H1 (cell line): ENCODE data around the gene ITGA3. TPM values are rescaled to one million over a fixed set of nuclear protein-coding genes. Genes with fewer than 3 reads are reported as not detected.

Experiments
- CTCF ChIA-PET: fragments of 300-600 bp; sonication (Branson Sonifier 250); formaldehyde crosslinking; loops from one replicate; lab custom pipeline; 2021; ENCODE audit not compliant: partially characterized antibody; lab: Charles Lee
- POLR2A ChIA-PET: fragments of 300-600 bp; sonication (Branson Sonifier 250); formaldehyde crosslinking; loops from one replicate; lab custom pipeline; 2021; ENCODE audit warnings: inconsistent platforms; ENCODE audit not compliant: partially characterized antibody; lab: Charles Lee
- DNase-seq, 2 experiments: peaks; one replicate each; pipeline versions ENCODE4 v3.0.0 to v3.0.0-alpha.2; 2010 to 2022; ENCODE audit warnings: low spot score in 2 of 2, low read depth in 1 of 2, mixed read lengths in 1 of 2
- FAIRE-seq: peaks from 2 replicates; lab custom pipeline; 2011; peaks lifted over from hg19 to GRCh38; lab: Jason Lieb, UNC
- H2AFZ ChIP-seq: 2 replicates; pipeline ENCODE4 v1.8.1; 2012; ENCODE audit warnings: low read length, inconsistent platforms
- H2AK5ac ChIP-seq: 2 replicates; pipeline ENCODE4 v1.6.1; 2013; ENCODE audit warnings: low read depth, low read length
- H2BK120ac ChIP-seq: replicated peaks from 2 replicates; pipeline ENCODE3; 2013; ENCODE audit warnings: low read depth, low read length, inconsistent platforms
- H2BK12ac ChIP-seq: 2 replicates; pipeline ENCODE4 v1.6.1; 2013; ENCODE audit warnings: low read depth, low read length
- H2BK15ac ChIP-seq: 2 replicates; pipeline ENCODE4 v1.6.1; 2013; ENCODE audit warnings: low read length
- H2BK20ac ChIP-seq: 2 replicates; pipeline ENCODE4 v1.6.1; 2013; ENCODE audit warnings: low read length
- H2BK5ac ChIP-seq: 2 replicates; pipeline ENCODE4 v1.6.1; 2013; ENCODE audit warnings: low read depth, low read length
- H3K14ac ChIP-seq: 2 replicates; pipeline ENCODE4 v1.6.1; 2013; ENCODE audit warnings: inconsistent platforms; ENCODE audit not compliant: insufficient read length
- H3K18ac ChIP-seq: 2 replicates; pipeline ENCODE4 v1.6.1; 2013; ENCODE audit warnings: low read length; ENCODE audit errors: extremely low read depth
- H3K23ac ChIP-seq: 2 replicates; pipeline ENCODE4 v1.6.1; 2013; ENCODE audit warnings: inconsistent platforms; ENCODE audit not compliant: insufficient read length
- H3K23me2 ChIP-seq: 2 replicates; pipeline ENCODE4 v1.6.1; 2013; ENCODE audit warnings: low read depth, low read length
- H3K27ac ChIP-seq: 2 replicates; pipeline ENCODE4 v1.6.1; 2011; ENCODE audit warnings: low read depth, low read length, inconsistent platforms
- H3K27me3 ChIP-seq, 4 experiments: replicated peaks in 1 of 4; 1 replicate in 1 of 4; 2 replicates in 3 of 4; pipeline versions ENCODE4 v1.6.1 to v1.8.1; 2011 to 2013; ENCODE audit warnings: low read length in 3 of 4, mild to moderate bottlenecking in 3 of 4, inconsistent platforms in 2 of 4, mixed read lengths in 2 of 4, moderate library complexity in 1 of 4; ENCODE audit not compliant: control insufficient read depth in 3 of 4, insufficient read depth in 3 of 4; ENCODE audit errors: extremely low read depth in 1 of 4
- H3K36me3 ChIP-seq, 4 experiments: 2 replicates each; pipeline versions ENCODE4 v1.6.1 to v1.8.1; 2011 to 2013; ENCODE audit warnings: mild to moderate bottlenecking in 4 of 4, low read length in 3 of 4, moderate library complexity in 2 of 4, control low read depth in 1 of 4, inconsistent platforms in 1 of 4; ENCODE audit not compliant: insufficient read depth in 4 of 4, control insufficient read depth in 2 of 4
- H3K4ac ChIP-seq: replicated peaks from 2 replicates; pipeline ENCODE3; 2013; ENCODE audit warnings: low read length, low read depth, mixed read lengths, inconsistent platforms; ENCODE audit not compliant: insufficient read length
- H3K4me1 ChIP-seq, 4 experiments: replicated peaks in 1 of 4; 1 replicate in 1 of 4; 2 replicates in 3 of 4; pipeline versions ENCODE4 v1.6.1 to v1.8.1; 2011 to 2013; ENCODE audit warnings: low read length in 3 of 4, inconsistent platforms in 2 of 4, mixed read lengths in 1 of 4; ENCODE audit not compliant: insufficient read depth in 4 of 4, control insufficient read depth in 3 of 4
- H3K4me2 ChIP-seq, 2 experiments: 2 replicates each; pipeline versions ENCODE4 v1.6.1 to v1.8.1; 2011 to 2013; ENCODE audit warnings: low read depth in 2 of 2, low read length in 2 of 2, control low read depth in 1 of 2, inconsistent platforms in 1 of 2, mild to moderate bottlenecking in 1 of 2; ENCODE audit not compliant: insufficient read depth in 1 of 2
- H3K4me3 ChIP-seq, 4 experiments: fragments of 200-600, 300-600 bp in 1 of 4; sonication (generic), shearing (Covaris generic), sonication (Bioruptor Twin) in 1 of 4; 2 replicates each; pipeline versions ENCODE4 v1.5.1 to v1.8.1; 2011 to 2016; ENCODE audit warnings: low read length in 4 of 4, low read depth in 3 of 4, control low read depth in 2 of 4, inconsistent platforms in 2 of 4, mild to moderate bottlenecking in 2 of 4, mixed read lengths in 1 of 4, moderate library complexity in 1 of 4; ENCODE audit not compliant: insufficient read depth in 2 of 4; ENCODE audit errors: extremely low read depth in 1 of 4
- H3K56ac ChIP-seq: replicated peaks from 2 replicates; pipeline ENCODE3; 2013; ENCODE audit warnings: low read depth, mild to moderate bottlenecking, mixed read lengths, low read length, inconsistent platforms; ENCODE audit not compliant: insufficient read length
- H3K79me1 ChIP-seq: 2 replicates; pipeline ENCODE4 v1.6.1; 2013; ENCODE audit warnings: low read depth, low read length, control low read depth
- H3K79me2 ChIP-seq, 2 experiments: 2 replicates each; pipeline versions ENCODE4 v1.6.1 to v1.8.1; 2012 to 2013; ENCODE audit warnings: low read length in 2 of 2, mild to moderate bottlenecking in 2 of 2, inconsistent platforms in 1 of 2; ENCODE audit not compliant: insufficient read depth in 2 of 2, control insufficient read depth in 1 of 2
- H3K9ac ChIP-seq, 4 experiments: replicated peaks in 1 of 4; 1 replicate in 1 of 4; 2 replicates in 3 of 4; pipeline versions ENCODE4 v1.6.1 to v1.8.1; 2011 to 2013; ENCODE audit warnings: low read depth in 3 of 4, low read length in 3 of 4, control low read depth in 2 of 4, mild to moderate bottlenecking in 2 of 4, moderate library complexity in 2 of 4, inconsistent platforms in 1 of 4; ENCODE audit errors: extremely low read depth in 1 of 4
- H3K9me3 ChIP-seq, 2 experiments: 2 replicates each; pipeline versions ENCODE4 v1.6.1 to v1.8.1; 2012 to 2013; ENCODE audit warnings: mild to moderate bottlenecking in 2 of 2, moderate library complexity in 2 of 2, control low read depth in 1 of 2, inconsistent platforms in 1 of 2, low read depth in 1 of 2, low read length in 1 of 2, mixed read lengths in 1 of 2; ENCODE audit not compliant: insufficient read depth in 2 of 2
- H4K20me1 ChIP-seq, 2 experiments: replicated peaks in 1 of 2; 2 replicates each; pipeline versions ENCODE3 to v1.8.1; 2011 to 2013; ENCODE audit warnings: inconsistent platforms in 2 of 2, low read length in 2 of 2, mild to moderate bottlenecking in 1 of 2; ENCODE audit not compliant: insufficient read depth in 2 of 2, control insufficient read depth in 1 of 2
- H4K5ac ChIP-seq: 2 replicates; pipeline ENCODE4 v1.6.1; 2013; ENCODE audit warnings: low read length, low read depth, mixed read lengths, inconsistent platforms; ENCODE audit not compliant: insufficient read length
- H4K8ac ChIP-seq: 2 replicates; pipeline ENCODE4 v1.8.0; 2013; ENCODE audit warnings: mild to moderate bottlenecking, moderate library complexity, low read length, inconsistent platforms; ENCODE audit not compliant: insufficient read depth; ENCODE audit errors: extremely low read depth
- H4K91ac ChIP-seq: replicated peaks from 2 replicates; pipeline ENCODE3; 2013; ENCODE audit warnings: low read length, mixed read lengths, inconsistent platforms; ENCODE audit not compliant: insufficient read length
- ASH2L ChIP-seq: fragments of 200-600, 300-600 bp; sonication (generic); IDR thresholded peaks from one replicate; pipeline ENCODE4 v1.7.1; 2017; ENCODE audit warnings: low read length
- BACH1 ChIP-seq: IDR thresholded peaks from 2 replicates; pipeline ENCODE4 v1.6.1; 2012; ENCODE audit warnings: low read length, improper control_type of control experiment
- CBX8 ChIP-seq: fragments of 300-800, 300-1000 bp; sonication (generic); IDR thresholded peaks from 2 replicates; pipeline ENCODE4 v1.7.1; 2016; ENCODE audit warnings: low read depth, low read length, borderline replicate concordance
- CREB1 ChIP-seq: IDR thresholded peaks from 2 replicates; pipeline ENCODE4 v1.6.1; 2012; ENCODE audit warnings: inconsistent platforms
- CTBP2 ChIP-seq: IDR thresholded peaks from 2 replicates; pipeline ENCODE4 v1.7.0; 2011; ENCODE audit warnings: borderline replicate concordance, mild to moderate bottlenecking, moderate library complexity, mixed read lengths, low read length; ENCODE audit not compliant: insufficient read depth, insufficient read length
- EZH2 ChIP-seq: fragments of 200-600 bp; sonication (generic); IDR thresholded peaks from 2 replicates; pipeline ENCODE4 v1.7.1; 2012; ENCODE audit warnings: low read depth, mild to moderate bottlenecking, moderate library complexity, low read length, inconsistent platforms; ENCODE audit not compliant: severe bottlenecking
- POLR2AphosphoS5 ChIP-seq: IDR thresholded peaks from 2 replicates; pipeline ENCODE4 v1.6.1; 2011; ENCODE audit warnings: low read depth, low read length
- POU5F1 ChIP-seq: IDR thresholded peaks from 2 replicates; pipeline ENCODE4 v1.6.1; 2011; ENCODE audit warnings: low read depth, mild to moderate bottlenecking, low read length, moderate library complexity
- RBBP5 ChIP-seq: IDR thresholded peaks from 2 replicates; pipeline ENCODE4 v1.7.1; 2012; ENCODE audit warnings: low read depth, mild to moderate bottlenecking, inconsistent platforms, low read length, moderate library complexity, borderline replicate concordance
- RFX5 ChIP-seq: IDR thresholded peaks from 2 replicates; pipeline ENCODE4 v1.6.1; 2011; ENCODE audit warnings: low read depth, low read length, improper control_type of control experiment, borderline replicate concordance
- SP4 ChIP-seq: IDR thresholded peaks from 2 replicates; pipeline ENCODE4 v1.6.1; 2012; ENCODE audit warnings: low read length, inconsistent platforms
- WGBS, 2 experiments: shearing (Covaris generic) in 1 of 2; methylation state at CpG; one replicate each; pipeline versions ENCODE4 v1.1.6 to v1.1.7; 2013 to 2015; ENCODE audit warnings: low lambda C conversion rate in 2 of 2, mixed read lengths in 2 of 2, inconsistent platforms in 1 of 2, low coverage in 1 of 2, missing lambda C conversion rate in 1 of 2; ENCODE audit not compliant: insufficient replicate concordance in 2 of 2, insufficient coverage in 1 of 2, insufficient read length in 1 of 2; ENCODE audit errors: extremely low coverage in 1 of 2, missing lambda C conversion rate in 1 of 2; 5-methylcytosine and 5-hydroxymethylcytosine counted together
- polyA plus RNA-seq, 7 experiments: library from polyadenylated mRNA; depleted of rRNA in 3 of 7; stranded (reverse) in 5 of 7; unstranded in 2 of 7; fragments of >200 nt in 5 of 7; fragments of 200-250 nt in 2 of 7; gene quantifications; 1 replicate in 5 of 7; 2 replicates in 1 of 7; 4 replicates in 1 of 7; pipeline versions ENCODE4 v1.2.1 to v1.2.3, GENCODE V29; 2011 to 2013; ENCODE audit warnings: missing spikeins in 2 of 7, mixed read lengths in 2 of 7
- total RNA-seq: library from RNA; stranded (reverse); fragmentation: NEBNext Ultra II Directional; extraction: Animal tissue kit (Norgen Biotek cat#: 25700); gene quantifications from 2 replicates; pipeline ENCODE4 v1.2.1, GENCODE V29; 2021
- TF ChIP-seq, protein P1 (sequence below): IDR thresholded peaks from 2 replicates; pipeline ENCODE4 v1.6.1; 2012; ENCODE audit warnings: inconsistent platforms

The ITGA3 gene
- total and polyA plus RNA-seq, 2 of the 8 experiments (the other 6 are each of a cell fraction or from before 2014, with no cell fraction given) = 24.0 to 24.2 TPM

DNA sequence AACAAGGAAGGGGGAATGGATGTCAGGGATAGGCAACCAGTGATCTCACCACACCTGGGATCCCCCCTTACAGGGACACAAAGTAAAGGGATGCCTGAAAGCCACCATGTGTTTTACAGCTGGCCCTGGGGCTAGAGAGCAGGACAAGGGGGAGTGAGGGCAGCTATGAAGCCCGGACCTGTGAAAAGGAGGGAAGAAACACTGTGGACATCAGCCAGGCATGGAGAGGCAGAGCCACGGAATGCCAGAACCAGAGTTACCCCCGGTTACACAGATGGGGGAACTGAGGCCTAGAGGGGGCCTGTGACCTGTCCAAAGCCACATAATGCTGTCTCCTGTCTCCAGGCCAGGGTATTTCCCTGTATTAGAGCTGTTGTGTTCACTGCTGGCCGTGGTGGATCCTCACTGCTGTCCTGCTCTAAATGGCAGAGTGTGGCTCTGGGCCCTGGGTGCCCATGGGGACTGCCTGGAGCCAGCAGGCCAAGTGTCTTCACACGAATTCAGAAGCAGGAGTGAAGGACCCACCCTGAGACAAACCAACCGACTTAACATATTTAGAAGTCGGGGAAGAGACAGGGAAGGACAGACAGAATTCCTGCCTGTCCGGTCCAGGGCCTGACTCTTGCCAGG lies 29.7 kb upstream of the ITGA3 start:
- no peak overlapping the region for H2BK120ac ChIP-seq
- no peak overlapping the region for H4K5ac ChIP-seq
- H3K14ac ChIP-seq = no peak overlapping the region
- FAIRE-seq = no peak
- no peaks in the 10 kb centered on the region; the same call in 1 of the 2 replicates for H3K23me2 ChIP-seq
- H4K91ac ChIP-seq = no peak overlapping the region
- no peak overlapping the region for H2AK5ac ChIP-seq
- H3K36me3 ChIP-seq = no peaks in the 10 kb centered on the region
- no peak overlapping the region for H2BK20ac ChIP-seq
- H3K4me1 ChIP-seq = peaks cover 0 to 20% (median 14%) of the 10 kb centered on the region in 4 experiments; a peak in 6 of 7 replicates
- 0 out of 2 replicates have a peak overlapping the region, but pooled peaks have one; percentile 61 for H2AFZ ChIP-seq
- H3K9ac ChIP-seq = no peak overlapping the region
- no peak overlapping the region for H3K4ac ChIP-seq
- H3K4me3 ChIP-seq = no peak overlapping the region
- H4K8ac ChIP-seq = no peak overlapping the region; the same call in 1 of the 2 replicates
- H2BK12ac ChIP-seq = peak overlapping the region; percentile 6; the same call in 1 of the 2 replicates
- no peak overlapping the region for H3K23ac ChIP-seq
- no peak overlapping the region for H3K56ac ChIP-seq
- peaks cover 0 to 2% of the 10 kb centered on the region in 2 experiments for H4K20me1 ChIP-seq
- no peak overlapping the region for H3K27ac ChIP-seq
- DNase-seq = no peak
- H3K4me2 ChIP-seq = no peak overlapping the region
- H3K9me3 ChIP-seq = peaks cover 5 to 18% of the 10 kb centered on the region in 2 experiments; a peak in 3 of 4 replicates
- no peak overlapping the region for H2BK5ac ChIP-seq
- CTCF ChIA-PET = interaction anchor here (0.6 to 9.1 kb wide), 26 partner anchors 9 to 446 kb away, joined by 3 to 158 read pairs (median 5); partner anchors contain the start of genes ITGA3 and PDK2
- no peaks in the 10 kb centered on the region for H3K79me2 ChIP-seq
- H3K18ac ChIP-seq = no peak overlapping the region
- H3K27me3 ChIP-seq = 0 out of 7 replicates have a peak, but pooled peaks cover 0 to 5% (median 0%) of the 10 kb centered on the region in 4 experiments
- H3K79me1 ChIP-seq = no peaks in the 10 kb centered on the region
- POLR2A ChIA-PET = interaction anchor here (0.6 to 2.7 kb wide), 2 partner anchors 16 to 61 kb away, joined by 3 to 7 read pairs; no protein-coding TSS in a partner anchor
- 77% methylated on average over 8 of the region's 8 CpGs; no CpG with 5 or more reads in 1 of the 2 experiments for WGBS, 2 experiments
- no peak overlapping the region for H2BK15ac ChIP-seq
- TF ChIP-seq CREB1 = no peak
- TF ChIP-seq RFX5 = no peak
- no peak for TF ChIP-seq BACH1
- TF ChIP-seq EZH2 = no peak
- no peak for TF ChIP-seq RBBP5
- TF ChIP-seq CTBP2 = no peak
- TF ChIP-seq CBX8 = no peak
- no peak for TF ChIP-seq ASH2L
- no peak for TF ChIP-seq SP4
- TF ChIP-seq POU5F1 = no peak
- TF ChIP-seq, protein P1, sequence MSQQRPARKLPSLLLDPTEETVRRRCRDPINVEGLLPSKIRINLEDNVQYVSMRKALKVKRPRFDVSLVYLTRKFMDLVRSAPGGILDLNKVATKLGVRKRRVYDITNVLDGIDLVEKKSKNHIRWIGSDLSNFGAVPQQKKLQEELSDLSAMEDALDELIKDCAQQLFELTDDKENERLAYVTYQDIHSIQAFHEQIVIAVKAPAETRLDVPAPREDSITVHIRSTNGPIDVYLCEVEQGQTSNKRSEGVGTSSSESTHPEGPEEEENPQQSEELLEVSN = no peak
- no peak for TF ChIP-seq POLR2AphosphoS5
